HepG2 (cell line): ENCODE results near the gene CDKN1C. TPM values are rescaled to one million over a fixed set of nuclear protein-coding genes. Genes with fewer than 3 reads are reported as not detected.

ENCODE experiments used
- ATAC-seq: fragments of 200-7000 bp; cut with Tn5 transposase; 3 replicates; pipeline ENCODE4 v1.9.1; 2020; ENCODE audit warnings: mild to moderate bottlenecking, moderate library complexity
- BruUV-seq: library from RNA; stranded (reverse); fragments of 400-500 nt; replicated peaks from 2 replicates; lab custom pipeline; 2021; lab: Mats Ljungman, UMichigan
- CTCF ChIA-PET: fragments of 300-600 bp; formaldehyde crosslinking; extraction: SDS; loops from one replicate; lab custom pipeline; 2021; ENCODE audit warnings: low total read pairs, inconsistent platforms, low intra/inter-chr PET ratio; lab: Yijun Ruan, JAX
- POLR2A ChIA-PET: fragments of 350-600 bp; sonication (Branson Sonifier 250); formaldehyde crosslinking; loops from one replicate; lab custom pipeline; 2020; ENCODE audit warnings: antibody characterized with exemption, inconsistent platforms; lab: Yijun Ruan, JAX
- DNase-seq: peaks from one replicate; pipeline ENCODE4 v3.0.0-alpha.2; 2015; ENCODE audit warnings: low spot score
- FAIRE-seq: peaks from 3 replicates; lab custom pipeline; 2011; peaks lifted over from hg19 to GRCh38; lab: Jason Lieb, UNC
- H2AFZ ChIP-seq: one replicate; pipeline ENCODE4 v1.6.1; 2011; ENCODE audit warnings: low read length, inconsistent platforms
- H3K27ac ChIP-seq: fragments of 300-600 bp; 3 replicates; pipeline ENCODE4 v1.8.0; 2011; ENCODE audit warnings: mixed run types, mild to moderate bottlenecking, mixed read lengths, low read length, inconsistent platforms; ENCODE audit not compliant: insufficient read depth; ENCODE audit errors: extremely low read length
- H3K27me3 ChIP-seq, 2 experiments: fragments of 200-600 bp in 1 of 2; 2 replicates in 1 of 2; 3 replicates in 1 of 2; pipeline versions ENCODE4 v1.6.0 to v1.8.0; 2011; ENCODE audit warnings: low read length in 2 of 2, mild to moderate bottlenecking in 2 of 2, moderate library complexity in 2 of 2, inconsistent platforms in 1 of 2; ENCODE audit not compliant: insufficient read depth in 2 of 2, control insufficient read depth in 1 of 2
- H3K36me3 ChIP-seq, 2 experiments: fragments of 200-600 bp in 1 of 2; replicated peaks in 1 of 2; 2 replicates in 1 of 2; 3 replicates in 1 of 2; pipeline versions ENCODE4 v1.5.1 to v1.8.0; 2011; ENCODE audit warnings: low read length in 2 of 2, inconsistent platforms in 1 of 2; ENCODE audit not compliant: insufficient read depth in 2 of 2, control insufficient read depth in 1 of 2
- H3K4me1 ChIP-seq: 2 replicates; pipeline ENCODE4 v1.5.1; 2012; ENCODE audit warnings: low read length, inconsistent platforms; ENCODE audit not compliant: insufficient read depth
- H3K4me2 ChIP-seq: 2 replicates; pipeline ENCODE4 v1.6.0; 2011; ENCODE audit warnings: low read depth, low read length, inconsistent platforms
- H3K4me3 ChIP-seq, 3 experiments: fragments of 200-600 bp in 1 of 3; sonication (generic), shearing (Covaris generic) in 1 of 3; replicated peaks in 1 of 3; 2 replicates each; pipeline ENCODE4 v1.5.1; 2011 to 2016; ENCODE audit warnings: low read length in 3 of 3, inconsistent platforms in 2 of 3, low read depth in 2 of 3, mild to moderate bottlenecking in 2 of 3, control low read depth in 1 of 3, mixed read lengths in 1 of 3; ENCODE audit not compliant: insufficient read depth in 1 of 3
- H3K79me2 ChIP-seq: one replicate; pipeline ENCODE4 v1.6.1; 2011; ENCODE audit warnings: low read length, inconsistent platforms; ENCODE audit not compliant: insufficient read depth
- H3K9ac ChIP-seq: 2 replicates; pipeline ENCODE4 v1.6.0; 2011; ENCODE audit warnings: mild to moderate bottlenecking, low read depth, low read length, inconsistent platforms; ENCODE audit not compliant: insufficient read depth
- H3K9me3 ChIP-seq: 2 replicates; pipeline ENCODE4 v1.5.1; 2012; ENCODE audit warnings: mild to moderate bottlenecking, low read length
- H4K20me1 ChIP-seq: 2 replicates; pipeline ENCODE4 v1.6.0; 2011; ENCODE audit warnings: inconsistent platforms, mild to moderate bottlenecking, low read length, moderate library complexity; ENCODE audit not compliant: insufficient read depth
- FOXA3 ChIP-seq: IDR thresholded peaks from 2 replicates; pipeline ENCODE4 v1.6.1; 2016; ENCODE audit warnings: missing genetic modification reagents, missing compliant biosample characterization
- GABPB1 ChIP-seq: IDR thresholded peaks from 2 replicates; pipeline ENCODE4 v1.6.1; 2016; ENCODE audit warnings: mild to moderate bottlenecking, missing genetic modification reagents, moderate library complexity, missing compliant biosample characterization
- HNRNPLL ChIP-seq: fragments of 200-400 bp; formaldehyde crosslinking; IDR thresholded peaks from 2 replicates; pipeline ENCODE4 v1.6.1; 2017; ENCODE audit warnings: mild to moderate bottlenecking, low read depth, low read length; ENCODE audit not compliant: poor library complexity, severe bottlenecking
- KDM1A ChIP-seq: IDR thresholded peaks from 2 replicates; pipeline ENCODE4 v1.6.1; 2016; ENCODE audit warnings: missing compliant biosample characterization
- KDM2A ChIP-seq: sonication (generic); formaldehyde crosslinking; IDR thresholded peaks from 2 replicates; pipeline ENCODE4 v1.4.0; 2020; ENCODE audit warnings: low read depth, missing genetic modification reagents, borderline replicate concordance
- KLF13 ChIP-seq: sonication (generic); formaldehyde crosslinking; IDR thresholded peaks from 2 replicates; pipeline ENCODE4 v1.4.0; 2020; ENCODE audit warnings: mild to moderate bottlenecking, missing genetic modification reagents
- MED13 ChIP-seq: sonication (generic); formaldehyde crosslinking; IDR thresholded peaks from 2 replicates; pipeline ENCODE4 v1.5.0; 2020; ENCODE audit warnings: missing genetic modification reagents
- MIER2 ChIP-seq: IDR thresholded peaks from 2 replicates; pipeline ENCODE4 v1.6.1; 2016; ENCODE audit warnings: missing biosample characterization, missing genetic modification reagents
- MZF1 ChIP-seq: sonication (generic); formaldehyde crosslinking; IDR thresholded peaks from 2 replicates; pipeline ENCODE4 v1.8.1; 2023; ENCODE audit warnings: mild to moderate bottlenecking, missing genetic modification reagents, borderline replicate concordance
- NFE2L2 ChIP-seq: fragments of 150-350 bp; IDR thresholded peaks from 2 replicates; pipeline ENCODE4 v1.6.1; 2014; ENCODE audit warnings: low read length
- SMAD9 ChIP-seq: sonication (generic); formaldehyde crosslinking; IDR thresholded peaks from 2 replicates; pipeline ENCODE4 v1.5.1; 2020; ENCODE audit warnings: mild to moderate bottlenecking, missing genetic modification reagents
- ZBTB49 ChIP-seq: sonication (generic); formaldehyde crosslinking; IDR thresholded peaks from 2 replicates; pipeline ENCODE4 v1.4.0; 2020; ENCODE audit warnings: missing genetic modification reagents, borderline replicate concordance
- ZFP36 ChIP-seq: fragments of 150-350 bp; IDR thresholded peaks from 2 replicates; pipeline ENCODE4 v1.6.1; 2018; ENCODE audit warnings: borderline replicate concordance, low read length, low read depth; ENCODE audit not compliant: partially characterized antibody
- ZFP41 ChIP-seq: sonication (generic); formaldehyde crosslinking; IDR thresholded peaks from 2 replicates; pipeline ENCODE4 v1.4.0; 2020; ENCODE audit warnings: mild to moderate bottlenecking, missing genetic modification reagents, borderline replicate concordance
- ZNF138 ChIP-seq: sonication (generic); formaldehyde crosslinking; IDR thresholded peaks from 2 replicates; pipeline ENCODE4 v1.5.0; 2020; ENCODE audit warnings: mild to moderate bottlenecking, low read depth, missing genetic modification reagents
- ZNF205 ChIP-seq: IDR thresholded peaks from 2 replicates; pipeline ENCODE4 v1.6.1; 2018; ENCODE audit warnings: missing biosample characterization, missing genetic modification reagents
- ZNF496 ChIP-seq: sonication (generic); formaldehyde crosslinking; IDR thresholded peaks from 2 replicates; pipeline ENCODE4 v1.8.1; 2023; ENCODE audit warnings: mild to moderate bottlenecking, moderate library complexity, missing genetic modification reagents; ENCODE audit not compliant: insufficient replicate concordance
- ZNF530 ChIP-seq: sonication (generic); formaldehyde crosslinking; IDR thresholded peaks from 2 replicates; pipeline ENCODE4 v1.5.0; 2020; ENCODE audit warnings: low read depth, mild to moderate bottlenecking, missing genetic modification reagents
- ZNF547 ChIP-seq: sonication (generic); formaldehyde crosslinking; IDR thresholded peaks from 2 replicates; pipeline ENCODE4 v1.5.1; 2020; ENCODE audit warnings: mild to moderate bottlenecking, missing genetic modification reagents
- ZNF629 ChIP-seq: sonication (generic); formaldehyde crosslinking; conservative IDR thresholded peaks from 2 replicates; pipeline ENCODE4 v1.5.0; 2020; ENCODE audit warnings: missing genetic modification reagents
- ZNF776 ChIP-seq: sonication (generic); formaldehyde crosslinking; IDR thresholded peaks from 2 replicates; pipeline ENCODE4 v1.4.0; 2020; ENCODE audit warnings: mild to moderate bottlenecking, missing genetic modification reagents
- WGBS: methylation state at CpG from one replicate; pipeline ENCODE4 v1.1.6; 2017; ENCODE audit warnings: low lambda C conversion rate; 5-methylcytosine and 5-hydroxymethylcytosine counted together
- in situ Hi-C: cut with HindIII; loops from 2 replicates; pipeline ENCODE4 v1.10.0; 2017; ENCODE audit warnings: low pct_unique_long_range_greater_than_20kb; ENCODE audit not compliant: extremely low pct_ligation_motif_present
- intact Hi-C: fragments of 100-400 bp; cut with micrococcal nuclease; formaldehyde crosslinking; loops from one replicate; pipeline ENCODE4 v1.10.0; 2022; ENCODE audit not compliant: unreplicated experiment
- polyA plus RNA-seq, 8 experiments: library from polyadenylated mRNA; depleted of rRNA in 3 of 8; stranded (reverse) in 7 of 8; unstranded in 1 of 8; fragments of >200 nt; fragmentation: Illumina TruSeq in 4 of 8; extraction: Trizol in 4 of 8; gene quantifications; 2 replicates each; pipeline versions ENCODE4 v1.2.1 to v1.2.3, GENCODE V29; 2011 to 2016; ENCODE audit warnings: low read depth in 4 of 8, missing spikeins in 1 of 8, mixed read lengths in 1 of 8; ENCODE audit not compliant: insufficient read depth in 1 of 8
- total RNA-seq, 5 experiments: library from RNA; depleted of rRNA; stranded (reverse); fragments of >200 nt; fragmentation: Illumina TruSeq; extraction: Trizol; gene quantifications; 2 replicates each; pipeline ENCODE4 v1.2.3, GENCODE V29; 2016; ENCODE audit warnings: low read depth in 1 of 5

Gene CDKN1C
- total and polyA plus RNA-seq, 2 of the 13 experiments (the other 11 are each of a cell fraction or from before 2014, with no cell fraction given): not detected

GRCh38 chr11:2891326-2892214, 6.0 kb upstream of the CDKN1C start (continued):
- no peak for TF ChIP-seq ZFP41 (CRISPR knock-in tag)
- 0 out of 2 replicates have a peak, but pooled peaks have one; percentile 25 for TF ChIP-seq ZNF547
- TF ChIP-seq MIER2 (CRISPR knock-in tag): no peak
- no peak for TF ChIP-seq FOXA3 (CRISPR knock-in tag)
- TF ChIP-seq MZF1 (CRISPR knock-in tag): no peak
- TF ChIP-seq NFE2L2: no peak
- no peak for TF ChIP-seq ZNF138 (CRISPR knock-in tag)
- TF ChIP-seq KDM2A (CRISPR knock-in tag): peak; percentile 51; the same call in 1 of the 2 replicates
- TF ChIP-seq SMAD9 (CRISPR knock-in tag): no peak
- no peak; the same call in 1 of the 2 replicates for TF ChIP-seq KLF13 (CRISPR knock-in tag)

GRCh38 chr11:2890466-2891294, 5.1 kb upstream of the CDKN1C start:
- Histone ChIP-seq H3K9ac (no peak overlapping the region), H3K4me2 (no peak overlapping the region), H3K27me3 (peaks cover 3 to 10% of the 10 kb centered on the region in 2 experiments; a peak in 4 of 5 replicates), H3K36me3 (no peaks in the 10 kb centered on the region), H3K9me3 (no peaks in the 10 kb centered on the region), H4K20me1 (no peaks in the 10 kb centered on the region), H3K4me1 (peaks cover 39% of the 10 kb centered on the region), H3K79me2 (no peaks in the 10 kb centered on the region), H3K4me3 (no peak overlapping the region), H3K27ac (no peak overlapping the region), H2AFZ (no peak overlapping the region)
- no TSS peak for BruUV-seq
- in situ Hi-C loops (no loop called here), intact Hi-C loops (no loop called here)
- ChIA-PET POLR2A (interaction anchor here (0.8 kb wide), 1 partner anchor 357 kb away, joined by 3 read pairs; no protein-coding TSS in a partner anchor), CTCF (interaction anchor here (8.6 kb wide), 1 partner anchor 358 kb away, joined by 148 read pairs; no protein-coding TSS in a partner anchor)
- no peak for ATAC-seq
- no peak for DNase-seq
- no CpG with 5 or more reads among the region's 28 CpGs for WGBS
- no peak for FAIRE-seq
- TF ChIP-seq ZFP36 (no peak), ZBTB49 (no peak), ZNF629 (CRISPR knock-in tag) (peak; percentile 62; the same call in 1 of the 2 replicates), ZNF776 (no peak), ZNF530 (CRISPR knock-in tag) (no peak), MED13 (CRISPR knock-in tag) (no peak), GABPB1 (0 out of 2 replicates have a peak, but pooled peaks have one; percentile 21), KDM1A (CRISPR knock-in tag) (peak; percentile 41; the same call in 1 of the 2 replicates), ZNF496 (CRISPR knock-in tag) (no peak), ZNF205 (CRISPR knock-in tag) (no peak), HNRNPLL (no peak)
